Natural killer cell (primary cell): ENCODE measurements around the gene DOCK10. TPM values are rescaled to one million over a fixed set of nuclear protein-coding genes. Genes with fewer than 3 reads are reported as not detected.

Source experiments
- ATAC-seq, 3 donors: fragments of 150-1000 bp in 2 of 3; fragments of 200-7000 bp in 1 of 3; cut with Tn5 transposase; 1 replicate in 1 of 3; 2 replicates in 2 of 3; pipeline ENCODE4 v1.10.0; 2021; ENCODE audit warnings: mild to moderate bottlenecking in 2 of 3, moderate library complexity in 2 of 3
- DNase-seq, 2 donors: peaks; one replicate each; pipeline versions ENCODE4 v3.0.0 to v3.0.0-alpha.2; 2013 to 2021; ENCODE audit warnings: mixed read lengths in 1 of 2
- H3K27ac ChIP-seq: one replicate; pipeline ENCODE4 v1.5.1; 2013; ENCODE audit warnings: mild to moderate bottlenecking, low read length
- H3K27me3 ChIP-seq: one replicate; pipeline ENCODE4 v1.6.1; 2013; ENCODE audit warnings: low read length; ENCODE audit not compliant: control insufficient read depth, insufficient read depth
- H3K36me3 ChIP-seq: one replicate; pipeline ENCODE4 v1.6.1; 2013; ENCODE audit warnings: low read length; ENCODE audit not compliant: control insufficient read depth, insufficient read depth
- H3K4me1 ChIP-seq: one replicate; pipeline ENCODE4 v1.6.1; 2013; ENCODE audit warnings: low read length; ENCODE audit not compliant: control insufficient read depth, insufficient read depth
- H3K4me3 ChIP-seq: one replicate; pipeline ENCODE4 v1.5.1; 2013; ENCODE audit warnings: low read length
- H3K9me3 ChIP-seq: one replicate; pipeline ENCODE4 v1.6.1; 2013; ENCODE audit warnings: low read length; ENCODE audit not compliant: control insufficient read depth, insufficient read depth
- H3K27ac Mint-ChIP-seq, 2 donors: one replicate each; pipeline ENCODE4 v1.8.0; 2022; ENCODE audit warnings: mild to moderate bottlenecking in 2 of 2, mixed read lengths in 2 of 2, moderate library complexity in 1 of 2
- H3K27me3 Mint-ChIP-seq, 2 donors: one replicate each; pipeline ENCODE4 v1.8.0; 2022; ENCODE audit warnings: low read depth in 2 of 2, mixed read lengths in 2 of 2
- H3K36me3 Mint-ChIP-seq: one replicate; pipeline ENCODE4 v1.8.0; 2022; ENCODE audit warnings: mixed read lengths
- H3K4me1 Mint-ChIP-seq, 2 donors: one replicate each; pipeline ENCODE4 v1.8.0; 2022; ENCODE audit warnings: mixed read lengths in 2 of 2
- H3K4me3 Mint-ChIP-seq: one replicate; pipeline ENCODE4 v1.8.0; 2022; ENCODE audit warnings: mild to moderate bottlenecking, moderate library complexity, mixed read lengths
- H3K9me3 Mint-ChIP-seq, 2 donors: one replicate each; pipeline ENCODE4 v1.8.0; 2022; ENCODE audit warnings: mixed read lengths in 2 of 2
- CTCF ChIP-seq: fragments of 200-600 bp; IDR thresholded peaks from one replicate; pipeline ENCODE4 v1.8.0; 2022; ENCODE audit warnings: antibody characterized with exemption
- WGBS: methylation state at CpG from one replicate; pipeline ENCODE4 v1.1.7; 2013; ENCODE audit warnings: missing lambda C conversion rate; ENCODE audit not compliant: insufficient coverage; 5-methylcytosine and 5-hydroxymethylcytosine counted together
- intact Hi-C: fragments of 100-400 bp; cut with micrococcal nuclease; formaldehyde crosslinking; loops from one replicate; pipeline ENCODE4 v1.14.2; 2022
- total RNA-seq, 4 donors: library from RNA; stranded (reverse); fragments of 120-200 nt in 1 of 4; gene quantifications; one replicate each; pipeline versions ENCODE4 v1.2.3 to v1.2.4, GENCODE V29; 2013 to 2022

DOCK10 gene
- total RNA-seq, 3 donors from 2014 or later (not counting 1 experiment from before 2014, with no cell fraction given): 181 to 213 (median 182) TPM

DNA sequence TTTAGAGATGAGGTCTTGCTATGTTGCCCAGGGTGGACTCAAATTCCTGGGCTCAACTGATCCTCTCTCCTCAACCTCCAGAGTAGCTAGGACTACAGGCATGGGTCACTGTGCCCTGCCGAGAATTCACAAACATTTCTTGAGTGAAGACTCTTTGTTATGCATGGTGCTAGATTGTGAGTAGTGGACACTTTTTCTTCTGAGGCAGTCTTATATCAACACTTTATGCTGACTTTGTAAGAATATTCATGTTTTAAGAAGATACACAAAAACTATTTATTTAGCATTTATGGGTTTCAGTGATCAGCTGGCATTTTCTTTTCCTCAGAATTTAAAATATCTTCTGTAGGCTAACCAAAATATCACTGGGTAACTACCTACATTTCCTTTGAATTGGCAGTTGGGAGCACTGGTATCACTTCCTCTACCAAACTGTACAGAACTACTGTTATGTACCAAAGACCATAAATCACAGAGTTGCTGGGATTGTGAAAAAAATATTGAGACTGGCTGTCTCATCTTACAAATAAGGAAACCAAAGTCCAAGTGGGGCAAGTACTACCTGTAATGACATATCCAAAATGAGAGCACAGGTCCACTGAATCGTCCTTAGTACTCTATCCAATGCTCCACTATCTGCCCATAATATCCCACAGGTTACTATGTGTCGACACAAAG is 34.0 kb downstream of the DOCK10 start:
- Histone ChIP-seq H3K4me3 (no peak overlapping the region), H3K27me3 (no peaks in the 10 kb centered on the region), H3K9me3 (no peaks in the 10 kb centered on the region), H3K4me1 (peaks cover 4% of the 10 kb centered on the region), H3K27ac (no peak overlapping the region), H3K36me3 (no peaks in the 10 kb centered on the region)
- Mint-ChIP-seq H3K4me3 (no peak overlapping the region), H3K9me3 (no peaks in the 10 kb centered on the region), H3K4me1 (peaks cover 81 to 85% of the 10 kb centered on the region in 2 donors), H3K36me3 (no peaks in the 10 kb centered on the region), H3K27me3 (no peaks in the 10 kb centered on the region), H3K27ac (peak overlapping the region; percentile 83 to 90)
- 48% methylated on average over 3 of the region's 3 CpGs for WGBS
- no peak for ATAC-seq
- DNase-seq: no peak
- intact Hi-C loops: loop anchor here (5.0 kb wide), 1 partner anchor 34 kb away; the partner anchor contains the start of gene DOCK10
- TF ChIP-seq CTCF: no peak

DNA sequence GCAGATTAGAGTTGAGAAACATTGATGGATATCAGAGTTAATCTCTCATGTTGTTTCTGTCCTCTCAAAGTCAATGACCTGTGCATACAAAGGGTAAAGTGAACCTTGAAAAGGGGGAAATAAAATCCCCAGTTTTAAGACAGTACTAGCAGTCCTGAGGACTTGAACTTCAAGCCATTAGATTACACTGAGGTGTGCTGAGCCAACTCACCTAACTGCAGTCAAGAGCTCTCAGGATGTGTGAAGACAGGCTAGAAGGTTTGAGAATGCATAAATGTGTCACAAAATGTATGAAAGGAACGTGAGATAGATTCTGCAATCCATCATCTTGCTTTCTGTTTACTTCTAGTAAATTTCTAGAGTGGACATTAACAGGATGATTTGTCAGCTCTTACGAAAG is 35.5 kb downstream of the DOCK10 start:
- H3K27me3 ChIP-seq: no peaks in the 10 kb centered on the region
- no peaks in the 10 kb centered on the region for H3K36me3 Mint-ChIP-seq
- peaks cover 19% of the 10 kb centered on the region for H3K4me1 ChIP-seq
- intact Hi-C loops: loop anchor here (5.0 kb wide), 1 partner anchor 36 kb away; the partner anchor contains the start of gene DOCK10
- ATAC-seq (peak; percentile 30 to 63 (median 60)), DNase-seq (no peak)
- peak overlapping the region; percentile 83 to 90 for H3K27ac Mint-ChIP-seq
- peaks cover 80 to 89% of the 10 kb centered on the region in 2 donors for H3K4me1 Mint-ChIP-seq
- no peaks in the 10 kb centered on the region for H3K9me3 Mint-ChIP-seq
- peak overlapping the region; percentile 19 for H3K27ac ChIP-seq
- no peak overlapping the region for H3K4me3 ChIP-seq
- peak overlapping the region; percentile 73 for H3K4me3 Mint-ChIP-seq
- H3K36me3 ChIP-seq: no peaks in the 10 kb centered on the region
- H3K9me3 ChIP-seq: no peaks in the 10 kb centered on the region
- no peak for TF ChIP-seq CTCF
- 40% methylated on average over 1 of the region's 2 CpGs for WGBS
- no peaks in the 10 kb centered on the region for H3K27me3 Mint-ChIP-seq

DNA sequence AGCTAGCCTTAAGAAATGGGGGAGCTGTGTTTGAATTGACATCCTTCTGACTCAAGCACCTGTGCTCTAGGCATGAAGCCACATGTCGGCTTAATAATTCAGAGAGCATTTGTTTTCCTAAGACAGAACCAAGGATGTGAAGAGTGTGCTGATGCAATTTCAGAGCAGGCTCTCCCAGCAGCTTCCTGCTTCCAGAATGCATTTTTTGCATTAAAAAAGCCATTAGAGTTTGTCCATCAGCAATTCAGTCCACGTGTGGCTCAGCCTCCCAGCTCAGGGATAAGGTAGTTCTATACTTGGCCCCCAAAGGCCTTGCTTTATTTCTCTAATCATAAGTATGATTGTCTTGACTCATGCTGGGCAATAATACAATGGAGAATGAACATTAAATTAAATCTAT is 37.7 kb downstream of the DOCK10 start:
- Histone ChIP-seq H3K4me3 (no peak overlapping the region), H3K27ac (no peak overlapping the region), H3K4me1 (peaks cover 22% of the 10 kb centered on the region), H3K36me3 (no peaks in the 10 kb centered on the region), H3K9me3 (no peaks in the 10 kb centered on the region), H3K27me3 (no peaks in the 10 kb centered on the region)
- Mint-ChIP-seq H3K27me3 (no peaks in the 10 kb centered on the region), H3K27ac (peak overlapping the region; percentile 2 to 51), H3K9me3 (no peaks in the 10 kb centered on the region), H3K4me1 (peaks cover 78 to 79% of the 10 kb centered on the region in 2 donors), H3K4me3 (no peak overlapping the region), H3K36me3 (no peaks in the 10 kb centered on the region)
- intact Hi-C loops: no loop called here
- DNase-seq: no peak
- ATAC-seq: no peak
- no peak for TF ChIP-seq CTCF
- 78% methylated on average over 2 of the region's 2 CpGs for WGBS
